SU-DHL-6 (cell line): Measurements from ENCODE around the gene CNTN4.

Experiments used
- H2AFZ ChIP-seq: fragments of 200-600 bp; sonication (generic); 2 replicates; pipeline ENCODE4 v1.6.1; 2014; ENCODE audit warnings: low read depth, mild to moderate bottlenecking, moderate library complexity, mixed read lengths, antibody characterized with exemption, low read length; ENCODE audit not compliant: severe bottlenecking
- H3F3A ChIP-seq: fragments of 200-600 bp; shearing (Covaris generic); 2 replicates; pipeline ENCODE4 v1.6.0; 2016; ENCODE audit warnings: antibody characterized with exemption, mild to moderate bottlenecking; ENCODE audit not compliant: insufficient read depth
- H3K27ac ChIP-seq: fragments of 200-600 bp; sonication (generic); 2 replicates; pipeline ENCODE4 v1.5.1; 2016; ENCODE audit warnings: low read depth, mild to moderate bottlenecking, low read length, moderate library complexity, mixed read lengths
- H3K27me3 ChIP-seq: fragments of 200-600 bp; sonication (generic), shearing (Covaris generic); 2 replicates; pipeline ENCODE4 v1.6.0; 2014; ENCODE audit warnings: mild to moderate bottlenecking, low read length
- H3K36me3 ChIP-seq: fragments of 200-600 bp; sonication (generic); 2 replicates; pipeline ENCODE4 v1.6.1; 2014; ENCODE audit warnings: mild to moderate bottlenecking, low read length, mixed read lengths
- H3K4me2 ChIP-seq: fragments of 300-600, 200-600 bp; shearing (Covaris generic), sonication (generic); 2 replicates; pipeline ENCODE4 v1.6.0; 2014; ENCODE audit warnings: low read length, low read depth, mild to moderate bottlenecking; ENCODE audit not compliant: poor library complexity, severe bottlenecking
- H3K4me3 ChIP-seq: fragments of 200-600 bp; sonication (generic); 2 replicates; pipeline ENCODE4 v1.5.1; 2014; ENCODE audit warnings: antibody characterized with exemption, low read length, mild to moderate bottlenecking, mixed read lengths; ENCODE audit not compliant: insufficient read depth, poor library complexity, severe bottlenecking
- H3K79me2 ChIP-seq: fragments of 200-600 bp; sonication (generic); 2 replicates; pipeline ENCODE4 v1.6.1; 2014; ENCODE audit warnings: mild to moderate bottlenecking, low read length, moderate library complexity; ENCODE audit not compliant: insufficient read depth
- H3K9ac ChIP-seq: fragments of 200-600 bp; sonication (generic); 2 replicates; pipeline ENCODE4 v1.7.0; 2014; ENCODE audit warnings: mild to moderate bottlenecking, low read length
- H3K9me2 ChIP-seq: fragments of 200-600 bp; sonication (generic); replicated peaks from 2 replicates; pipeline ENCODE4 v1.6.1; 2014; ENCODE audit warnings: low read length; ENCODE audit not compliant: insufficient read depth
- H3K9me3 ChIP-seq: fragments of 200-600 bp; sonication (generic); 2 replicates; pipeline ENCODE4 v1.6.1; 2014; ENCODE audit warnings: low read length, mixed read lengths; ENCODE audit not compliant: insufficient read depth
- H4K20me1 ChIP-seq: fragments of 200-600 bp; sonication (generic); 2 replicates; pipeline ENCODE4 v1.6.1; 2014; ENCODE audit warnings: low read depth, mild to moderate bottlenecking, antibody characterized with exemption, low read length, moderate library complexity, mixed read lengths
- EZH2phosphoT487 ChIP-seq: fragments of 200-600 bp; sonication (generic), shearing (Covaris generic); conservative IDR thresholded peaks from 2 replicates; pipeline ENCODE4 v1.6.1; 2018; ENCODE audit warnings: mild to moderate bottlenecking, antibody characterized with exemption, low read length, moderate library complexity, mixed read lengths
- TF ChIP-seq, protein P1 (sequence below): fragments of 200-600 bp; sonication (generic); IDR thresholded peaks from one replicate; pipeline ENCODE4 v1.5.1; 2017; ENCODE audit warnings: antibody characterized with exemption, mild to moderate bottlenecking, low read length, moderate library complexity; ENCODE audit not compliant: insufficient read depth, poor library complexity, severe bottlenecking

Gene CNTN4

GRCh38 chr3:2154621-2155020 is 56.0 kb downstream of the CNTN4 start:
- Histone ChIP-seq H3K9ac (no peak overlapping the region), H3K4me3 (no peak overlapping the region), H3K79me2 (no peaks in the 10 kb centered on the region), H4K20me1 (no peaks in the 10 kb centered on the region), H3F3A (no peaks in the 10 kb centered on the region), H3K36me3 (no peaks in the 10 kb centered on the region), H3K9me2 (no peaks in the 10 kb centered on the region), H3K27ac (no peak overlapping the region), H3K27me3 (no peaks in the 10 kb centered on the region), H2AFZ (no peak overlapping the region), H3K4me2 (no peak overlapping the region), H3K9me3 (no peaks in the 10 kb centered on the region)
- TF ChIP-seq EZH2phosphoT487, result no peak
- TF ChIP-seq, protein P1, sequence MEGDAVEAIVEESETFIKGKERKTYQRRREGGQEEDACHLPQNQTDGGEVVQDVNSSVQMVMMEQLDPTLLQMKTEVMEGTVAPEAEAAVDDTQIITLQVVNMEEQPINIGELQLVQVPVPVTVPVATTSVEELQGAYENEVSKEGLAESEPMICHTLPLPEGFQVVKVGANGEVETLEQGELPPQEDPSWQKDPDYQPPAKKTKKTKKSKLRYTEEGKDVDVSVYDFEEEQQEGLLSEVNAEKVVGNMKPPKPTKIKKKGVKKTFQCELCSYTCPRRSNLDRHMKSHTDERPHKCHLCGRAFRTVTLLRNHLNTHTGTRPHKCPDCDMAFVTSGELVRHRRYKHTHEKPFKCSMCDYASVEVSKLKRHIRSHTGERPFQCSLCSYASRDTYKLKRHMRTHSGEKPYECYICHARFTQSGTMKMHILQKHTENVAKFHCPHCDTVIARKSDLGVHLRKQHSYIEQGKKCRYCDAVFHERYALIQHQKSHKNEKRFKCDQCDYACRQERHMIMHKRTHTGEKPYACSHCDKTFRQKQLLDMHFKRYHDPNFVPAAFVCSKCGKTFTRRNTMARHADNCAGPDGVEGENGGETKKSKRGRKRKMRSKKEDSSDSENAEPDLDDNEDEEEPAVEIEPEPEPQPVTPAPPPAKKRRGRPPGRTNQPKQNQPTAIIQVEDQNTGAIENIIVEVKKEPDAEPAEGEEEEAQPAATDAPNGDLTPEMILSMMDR, result no peak

DNA sequence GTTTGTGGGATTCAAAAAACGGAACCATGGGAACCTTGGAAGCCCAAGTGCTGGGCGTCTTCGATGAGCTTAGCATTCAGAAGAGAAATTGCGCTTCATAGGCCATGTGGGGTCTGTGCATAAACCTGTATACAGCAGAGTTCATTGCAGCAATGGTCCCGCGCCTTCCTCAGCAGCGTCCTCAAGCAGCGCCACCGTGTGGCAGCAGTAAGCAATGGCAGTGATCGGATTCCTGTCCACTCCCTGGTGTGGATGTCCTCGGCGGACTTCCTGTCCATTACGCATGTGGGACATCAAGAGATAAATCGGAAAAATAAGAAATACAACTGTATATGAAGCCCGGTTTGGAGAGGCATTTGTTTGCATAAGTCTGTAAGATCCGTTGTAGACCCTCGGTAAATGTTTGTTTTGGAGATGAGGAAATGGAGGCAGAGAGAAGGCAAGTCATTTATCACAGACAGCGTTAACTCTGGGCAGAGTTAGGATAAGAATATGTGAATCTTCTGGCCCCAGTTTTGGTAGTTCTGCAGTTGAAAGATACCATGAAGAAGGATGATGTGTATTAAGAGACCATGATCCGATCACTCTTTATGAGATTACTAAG is 57.7 kb downstream of the CNTN4 start:
- Histone ChIP-seq H3K27ac (no peak overlapping the region), H3F3A (no peaks in the 10 kb centered on the region), H3K79me2 (no peaks in the 10 kb centered on the region), H3K9me2 (no peaks in the 10 kb centered on the region), H3K9ac (no peak overlapping the region), H3K4me2 (no peak overlapping the region), H3K4me3 (no peak overlapping the region), H4K20me1 (no peaks in the 10 kb centered on the region), H3K27me3 (no peaks in the 10 kb centered on the region), H2AFZ (no peak overlapping the region), H3K9me3 (no peaks in the 10 kb centered on the region), H3K36me3 (no peaks in the 10 kb centered on the region)
- no peak for TF ChIP-seq EZH2phosphoT487
- TF ChIP-seq, protein P1, result peak; percentile 74

DNA sequence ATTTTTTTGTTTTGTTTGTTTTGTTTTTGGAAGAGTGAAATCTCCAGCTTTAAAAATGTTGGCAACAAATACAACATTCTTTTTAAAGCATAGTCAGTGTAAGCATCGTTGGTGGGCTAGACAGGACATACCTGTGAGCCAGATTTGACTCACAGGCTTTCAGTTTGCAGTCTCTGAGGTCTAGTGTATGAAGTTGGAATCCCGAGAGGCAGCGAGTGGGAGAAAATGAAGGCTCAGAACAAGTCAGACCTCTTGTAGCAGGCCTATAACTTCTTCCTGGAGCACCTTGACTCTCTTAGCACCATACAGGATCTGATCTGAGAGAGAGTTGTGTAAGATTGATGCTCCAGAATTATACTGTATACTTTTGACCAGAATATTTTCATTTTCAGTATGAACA is 60.2 kb downstream of the CNTN4 start:
- TF ChIP-seq, protein P1, result no peak
- no peak for TF ChIP-seq EZH2phosphoT487

GRCh38 chr3:2166552-2166951 is 67.9 kb downstream of the CNTN4 start:
- H4K20me1 ChIP-seq, result no peaks in the 10 kb centered on the region
- TF ChIP-seq, protein P1, result no peak
- no peak for TF ChIP-seq EZH2phosphoT487
- H3K4me3 ChIP-seq, result no peak overlapping the region
- no peaks in the 10 kb centered on the region for H3K9me3 ChIP-seq
- no peaks in the 10 kb centered on the region for H3F3A ChIP-seq
- H3K4me2 ChIP-seq, result no peak overlapping the region
- no peaks in the 10 kb centered on the region for H3K79me2 ChIP-seq
- H3K27ac ChIP-seq, result no peak overlapping the region
- H2AFZ ChIP-seq, result no peak overlapping the region
- H3K27me3 ChIP-seq, result no peaks in the 10 kb centered on the region
- H3K9ac ChIP-seq, result no peak overlapping the region
- no peaks in the 10 kb centered on the region for H3K9me2 ChIP-seq
- no peaks in the 10 kb centered on the region for H3K36me3 ChIP-seq

More for the DNA sequence above, 60.2 kb downstream of the CNTN4 start:
- Histone ChIP-seq H3K9ac (no peak overlapping the region), H3K9me2 (no peaks in the 10 kb centered on the region), H3K4me2 (no peak overlapping the region), H3K27me3 (no peaks in the 10 kb centered on the region), H3K27ac (no peak overlapping the region), H3K9me3 (no peaks in the 10 kb centered on the region), H3K36me3 (no peaks in the 10 kb centered on the region), H2AFZ (no peak overlapping the region), H3K4me3 (no peak overlapping the region), H3F3A (no peaks in the 10 kb centered on the region), H3K79me2 (no peaks in the 10 kb centered on the region), H4K20me1 (no peaks in the 10 kb centered on the region)
